ENCODE measurements around the gene SLK. TPM values are rescaled to one million over a fixed set of nuclear protein-coding genes. Genes with fewer than 3 reads are reported as not detected.

The SLK gene
- total RNA-seq, 2 experiments from 2014 or later = 20.5 to 20.8 TPM

DNA sequence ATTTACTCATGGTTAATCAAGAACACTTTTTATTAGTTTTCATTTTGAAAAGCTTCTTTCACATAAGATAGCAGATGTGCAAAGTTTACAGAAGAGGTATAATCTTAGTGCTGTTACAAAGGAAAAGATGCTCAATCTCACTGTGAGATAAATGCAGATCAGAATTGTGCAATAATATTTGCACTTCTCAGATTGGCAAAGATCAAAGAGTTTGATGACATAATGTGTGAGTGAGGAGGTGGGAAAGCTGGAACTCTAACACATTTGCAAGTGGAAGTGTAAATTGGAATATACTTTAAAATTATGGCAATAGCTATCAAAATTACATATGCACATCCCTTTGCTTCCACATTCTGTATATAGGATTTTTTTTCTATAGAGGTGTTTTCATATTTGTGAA is 27.4 kb upstream of the SLK start:
- H3K27me3 Mint-ChIP-seq = no peaks in the 10 kb centered on the region
- intact Hi-C loops (cut with DNase I, micrococcal nuclease) = no loop called here
- H3K4me1 Mint-ChIP-seq (ENCODE audit: low read depth) = no peaks in the 10 kb centered on the region
- no peaks in the 10 kb centered on the region for H3K4me1 ChIP-seq (ENCODE audit: insufficient read depth, low read length)
- no peaks in the 10 kb centered on the region for H3K27me3 ChIP-seq (ENCODE audit: control insufficient read depth in 1 of 2, insufficient read depth in 2 of 2, low read length in 2 of 2)
- no peaks in the 10 kb centered on the region for H3K36me3 Mint-ChIP-seq (ENCODE audit: low read depth)
- no peak overlapping the region for H3K27ac Mint-ChIP-seq
- H3K9me3 Mint-ChIP-seq = no peaks in the 10 kb centered on the region
- H3K4me3 ChIP-seq (ENCODE audit: low read length) = no peak overlapping the region
- ChIA-PET CTCF (interaction anchor here (1.3 kb wide), 1 partner anchor 18 kb away, joined by 3 read pairs; no protein-coding TSS in a partner anchor), POLR2A (no interaction called here)
- ATAC-seq (ENCODE audit: poor library complexity) (no peak), DNase-seq (no peak)
- H3K9me3 ChIP-seq (ENCODE audit: control insufficient read depth in 1 of 2, insufficient read depth in 1 of 2, low read length in 2 of 2) = no peaks in the 10 kb centered on the region
- no peak overlapping the region for H3K27ac ChIP-seq (ENCODE audit: low read depth in 1 of 2, low read length in 2 of 2)
- no peaks in the 10 kb centered on the region for H3K36me3 ChIP-seq (ENCODE audit: insufficient read depth, low read length)
- no peak overlapping the region for H3K4me3 Mint-ChIP-seq
- TF ChIP-seq CTCF (IDR thresholded peaks at IDR 0.05) = no peak

DNA sequence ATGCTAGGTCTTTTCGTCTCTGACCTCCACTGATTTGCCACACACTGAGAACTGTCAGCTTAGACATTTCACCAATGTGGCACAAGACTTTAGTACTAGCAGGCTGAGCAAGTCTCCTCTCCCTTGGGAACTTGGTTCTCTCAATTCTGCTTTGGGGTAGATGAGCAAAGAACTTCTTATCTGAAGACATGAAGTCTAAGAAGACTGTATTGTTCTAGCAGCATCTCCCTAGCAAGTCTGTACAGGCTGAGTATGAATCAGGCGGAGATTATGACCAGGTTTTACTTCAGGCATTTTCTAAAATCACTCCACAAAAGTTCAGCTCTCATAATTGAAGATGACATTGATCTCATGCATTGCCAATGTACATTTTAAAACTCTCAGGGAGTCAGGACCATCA is 25.1 kb upstream of the SLK start:
- no peak overlapping the region for H3K27ac Mint-ChIP-seq
- H3K27me3 ChIP-seq (ENCODE audit: control insufficient read depth in 1 of 2, insufficient read depth in 2 of 2, low read length in 2 of 2) = no peaks in the 10 kb centered on the region
- H3K27ac ChIP-seq (ENCODE audit: low read depth in 1 of 2, low read length in 2 of 2) = no peak overlapping the region
- no peaks in the 10 kb centered on the region for H3K4me1 ChIP-seq (ENCODE audit: insufficient read depth, low read length)
- no peaks in the 10 kb centered on the region for H3K9me3 ChIP-seq (ENCODE audit: control insufficient read depth in 1 of 2, insufficient read depth in 1 of 2, low read length in 2 of 2)
- H3K4me1 Mint-ChIP-seq (ENCODE audit: low read depth) = no peaks in the 10 kb centered on the region
- H3K36me3 Mint-ChIP-seq (ENCODE audit: low read depth) = no peaks in the 10 kb centered on the region
- no peak for ATAC-seq (ENCODE audit: poor library complexity)
- H3K27me3 Mint-ChIP-seq = no peaks in the 10 kb centered on the region
- TF ChIP-seq CTCF (IDR thresholded peaks at IDR 0.05) = no peak
- intact Hi-C loops (cut with DNase I, micrococcal nuclease) = no loop called here
- no peak for DNase-seq
- no peak overlapping the region for H3K4me3 ChIP-seq (ENCODE audit: low read length)
- H3K4me3 Mint-ChIP-seq = no peak overlapping the region
- no peaks in the 10 kb centered on the region for H3K36me3 ChIP-seq (ENCODE audit: insufficient read depth, low read length)
- H3K9me3 Mint-ChIP-seq = no peaks in the 10 kb centered on the region
- POLR2A ChIA-PET = no interaction called here
- CTCF ChIA-PET = interaction anchor here (1.8 kb wide), 1 partner anchor 54 kb away, joined by 6 read pairs; no protein-coding TSS in a partner anchor

DNA sequence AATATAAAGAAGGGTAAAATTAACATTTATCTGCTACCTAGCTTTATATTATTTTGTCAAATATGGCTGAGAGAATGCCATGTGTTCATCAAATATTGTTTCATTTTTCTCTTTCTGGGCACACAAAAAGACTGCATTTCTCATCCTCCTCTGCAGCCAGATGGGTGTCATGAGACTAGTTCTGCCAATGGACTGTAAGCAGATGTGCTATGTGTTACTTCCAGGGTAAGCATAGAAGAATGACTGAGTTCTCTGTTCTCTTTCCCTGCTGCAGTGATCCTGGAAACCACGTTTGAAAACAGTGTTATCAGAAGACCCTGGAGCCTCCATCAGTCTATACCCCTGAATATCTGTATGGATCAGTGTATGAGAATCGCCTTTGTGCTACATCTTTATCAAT is 24.1 kb upstream of the SLK start:
- POLR2A ChIA-PET = interaction anchor here (0.7 kb wide), 1 partner anchor 9 kb away, joined by 5 read pairs; no protein-coding TSS in a partner anchor
- intact Hi-C loops (cut with DNase I, micrococcal nuclease) = no loop called here
- Histone ChIP-seq H3K4me3 (ENCODE audit: low read length) (no peak overlapping the region), H3K36me3 (ENCODE audit: insufficient read depth, low read length) (no peaks in the 10 kb centered on the region), H3K9me3 (ENCODE audit: control insufficient read depth in 1 of 2, insufficient read depth in 1 of 2, low read length in 2 of 2) (no peaks in the 10 kb centered on the region), H3K4me1 (ENCODE audit: insufficient read depth, low read length) (peaks cover 1% of the 10 kb centered on the region), H3K27ac (ENCODE audit: low read depth in 1 of 2, low read length in 2 of 2) (no peak overlapping the region), H3K27me3 (ENCODE audit: control insufficient read depth in 1 of 2, insufficient read depth in 2 of 2, low read length in 2 of 2) (no peaks in the 10 kb centered on the region)
- TF ChIP-seq CTCF (IDR thresholded peaks at IDR 0.05) = no peak
- Mint-ChIP-seq H3K27me3 (no peaks in the 10 kb centered on the region), H3K4me3 (no peak overlapping the region), H3K4me1 (ENCODE audit: low read depth) (peaks cover 7% of the 10 kb centered on the region), H3K27ac (no peak overlapping the region), H3K9me3 (no peaks in the 10 kb centered on the region), H3K36me3 (ENCODE audit: low read depth) (no peaks in the 10 kb centered on the region)
- ATAC-seq (ENCODE audit: poor library complexity) (no peak), DNase-seq (no peak)
- CTCF ChIA-PET = no interaction called here
